WTC11 (cell line): ENCODE data around the gene DLG1.

Source experiments
- CTCF ChIP-seq: fragments of 200-600 bp; IDR thresholded peaks from 2 replicates; pipeline ENCODE4 v1.8.0; 2022; ENCODE audit warnings: antibody characterized with exemption
- HMGXB4 ChIP-seq: sonication (generic); formaldehyde crosslinking; IDR thresholded peaks from 2 replicates; pipeline ENCODE4 v1.8.1; 2023; ENCODE audit warnings: mild to moderate bottlenecking, moderate library complexity, missing genetic modification reagents

- TF ChIP-seq CTCF = no peak
- TF ChIP-seq HMGXB4 = no peak
Observed at GRCh38 chr3:197329382-197329781, 31.0 kb upstream of the DLG1 start.
